Cardiac muscle cell (in vitro differentiated cells and primary cell): ENCODE results near the gene TK1. TPM values are rescaled to one million over a fixed set of nuclear protein-coding genes. Genes with fewer than 3 reads are reported as not detected.
A peak's percentile ranks its signal among the peaks of the same experiment; 100 is the strongest.

Experiments
- DNase-seq, 2 donors: peaks; one replicate each; pipeline versions ENCODE4 v3.0.0 to v3.0.0-alpha.2; 2010 to 2017; ENCODE audit warnings: low read depth in 1 of 2, low spot score in 1 of 2
- H3K27ac ChIP-seq: fragments of 200-600 bp; sonication (generic); 2 replicates; pipeline ENCODE4 v1.5.1; 2016
- H3K27me3 ChIP-seq: fragments of 200-600 bp; sonication (generic); 2 replicates; pipeline ENCODE4 v1.6.0; 2016; ENCODE audit warnings: control low read depth
- H3K36me3 ChIP-seq: fragments of 200-600 bp; sonication (generic); 2 replicates; pipeline ENCODE4 v1.5.1; 2016; ENCODE audit warnings: control low read depth
- H3K4me1 ChIP-seq: fragments of 200-600 bp; sonication (generic); 2 replicates; pipeline ENCODE4 v1.8.1; 2017; ENCODE audit warnings: low read depth, mild to moderate bottlenecking, mixed run types
- H3K4me3 ChIP-seq: fragments of 200-600 bp; sonication (generic); 2 replicates; pipeline ENCODE4 v1.5.1; 2016; ENCODE audit warnings: mild to moderate bottlenecking
- H3K9me3 ChIP-seq: fragments of 200-600 bp; sonication (generic); 2 replicates; pipeline ENCODE4 v1.5.1; 2017; ENCODE audit warnings: low read depth, mild to moderate bottlenecking, control low read depth
- polyA plus RNA-seq: library from polyadenylated mRNA; unstranded; fragments of >200 nt; fragmentation: Nextera tagmentation; extraction: Ambion mirVana; gene quantifications from 2 replicates; pipeline ENCODE4 v1.2.1, GENCODE V29; 2016
- total RNA-seq: library from RNA; depleted of rRNA; stranded (reverse); fragments of >200 nt; gene quantifications from 2 replicates; pipeline ENCODE4 v1.2.3, GENCODE V29; 2016
- TF ChIP-seq, protein P1 (sequence below): IDR thresholded peaks from 2 replicates; pipeline ENCODE4 v1.5.1; 2012; ENCODE audit warnings: low read depth, mild to moderate bottlenecking, low read length

TK1 gene
- total and polyA plus RNA-seq, 2 experiments from 2014 or later, result 21.1 to 57.5 TPM

GRCh38 chr17:78135858-78136500, 50.9 kb downstream of the TK1 start:
- TF ChIP-seq, protein P1, sequence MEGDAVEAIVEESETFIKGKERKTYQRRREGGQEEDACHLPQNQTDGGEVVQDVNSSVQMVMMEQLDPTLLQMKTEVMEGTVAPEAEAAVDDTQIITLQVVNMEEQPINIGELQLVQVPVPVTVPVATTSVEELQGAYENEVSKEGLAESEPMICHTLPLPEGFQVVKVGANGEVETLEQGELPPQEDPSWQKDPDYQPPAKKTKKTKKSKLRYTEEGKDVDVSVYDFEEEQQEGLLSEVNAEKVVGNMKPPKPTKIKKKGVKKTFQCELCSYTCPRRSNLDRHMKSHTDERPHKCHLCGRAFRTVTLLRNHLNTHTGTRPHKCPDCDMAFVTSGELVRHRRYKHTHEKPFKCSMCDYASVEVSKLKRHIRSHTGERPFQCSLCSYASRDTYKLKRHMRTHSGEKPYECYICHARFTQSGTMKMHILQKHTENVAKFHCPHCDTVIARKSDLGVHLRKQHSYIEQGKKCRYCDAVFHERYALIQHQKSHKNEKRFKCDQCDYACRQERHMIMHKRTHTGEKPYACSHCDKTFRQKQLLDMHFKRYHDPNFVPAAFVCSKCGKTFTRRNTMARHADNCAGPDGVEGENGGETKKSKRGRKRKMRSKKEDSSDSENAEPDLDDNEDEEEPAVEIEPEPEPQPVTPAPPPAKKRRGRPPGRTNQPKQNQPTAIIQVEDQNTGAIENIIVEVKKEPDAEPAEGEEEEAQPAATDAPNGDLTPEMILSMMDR, result no peak
- Histone ChIP-seq H3K36me3 (no peaks in the 10 kb centered on the region), H3K27me3 (no peaks in the 10 kb centered on the region), H3K4me1 (peaks cover 4% of the 10 kb centered on the region), H3K9me3 (no peaks in the 10 kb centered on the region), H3K4me3 (no peak overlapping the region), H3K27ac (no peak overlapping the region)
- DNase-seq, result no peak

GRCh38 chr17:78134899-78135385, 51.9 kb downstream of the TK1 start:
- Histone ChIP-seq H3K27ac (no peak overlapping the region), H3K27me3 (no peaks in the 10 kb centered on the region), H3K4me1 (peaks cover 4% of the 10 kb centered on the region), H3K9me3 (no peaks in the 10 kb centered on the region), H3K36me3 (no peaks in the 10 kb centered on the region), H3K4me3 (no peak overlapping the region)
- TF ChIP-seq, protein P1, result no peak
- DNase-seq, result no peak

DNA sequence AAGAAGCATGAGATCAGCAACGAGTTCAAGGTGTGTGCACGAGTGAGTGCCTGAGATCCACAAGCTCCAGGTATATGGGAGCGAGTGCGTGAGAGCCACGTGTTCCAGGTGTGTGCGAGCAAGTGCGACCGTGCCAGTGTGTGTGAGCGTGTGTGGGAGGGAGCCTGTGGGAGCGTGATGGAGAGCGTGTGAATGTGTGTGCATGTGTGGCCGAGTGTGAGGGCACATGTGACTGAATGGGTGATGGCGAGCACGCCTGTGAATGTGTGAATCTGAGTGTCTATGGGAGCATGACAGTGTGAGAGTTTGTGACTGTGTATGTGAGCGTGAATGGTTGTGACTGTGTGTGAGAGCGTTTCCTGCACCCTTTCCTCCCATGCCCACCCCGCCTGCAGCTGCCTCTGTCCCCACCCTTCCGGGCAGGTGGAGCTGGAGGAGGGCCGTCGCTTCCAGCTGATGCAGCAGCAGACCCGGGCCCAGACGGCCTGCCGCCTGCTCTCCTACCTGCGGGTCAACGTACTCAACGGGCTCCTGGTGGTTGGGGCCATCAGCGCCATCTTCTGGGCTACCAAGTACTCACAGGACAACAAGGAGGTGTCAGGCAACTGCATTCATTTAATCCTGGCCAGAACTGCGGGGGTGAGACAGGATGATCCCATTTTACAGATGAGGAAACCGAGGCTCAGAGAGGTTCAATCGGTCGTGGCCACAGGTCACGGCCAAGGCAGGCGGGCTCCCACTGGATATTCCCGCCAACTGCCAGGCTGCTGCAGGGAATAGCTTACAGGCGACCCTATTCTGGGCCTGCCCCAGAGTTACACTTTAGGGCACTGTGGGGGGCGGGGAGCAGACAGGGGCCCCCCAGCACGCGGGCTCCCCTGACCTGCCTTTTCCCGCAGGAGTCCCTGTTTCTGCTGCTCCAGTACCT, 52.6 kb downstream of the TK1 start:
- no peaks in the 10 kb centered on the region for H3K9me3 ChIP-seq
- no peak overlapping the region for H3K4me3 ChIP-seq
- H3K4me1 ChIP-seq, result peaks cover 4% of the 10 kb centered on the region
- no peak overlapping the region for H3K27ac ChIP-seq
- no peaks in the 10 kb centered on the region for H3K27me3 ChIP-seq
- peak; percentile 44 to 50 for DNase-seq
- TF ChIP-seq, protein P1, result peak; percentile 48
- H3K36me3 ChIP-seq, result no peaks in the 10 kb centered on the region

GRCh38 chr17:78133179-78133951, 53.5 kb downstream of the TK1 start:
- Histone ChIP-seq H3K36me3 (no peaks in the 10 kb centered on the region), H3K4me3 (no peak overlapping the region), H3K27ac (no peak overlapping the region), H3K9me3 (no peaks in the 10 kb centered on the region), H3K27me3 (no peaks in the 10 kb centered on the region), H3K4me1 (peaks cover 4% of the 10 kb centered on the region)
- TF ChIP-seq, protein P1, result no peak
- no peak for DNase-seq

- H3K9me3 ChIP-seq, result no peaks in the 10 kb centered on the region
- no peak for DNase-seq
- H3K36me3 ChIP-seq, result no peaks in the 10 kb centered on the region
- H3K27ac ChIP-seq, result no peak overlapping the region
- peaks cover 4% of the 10 kb centered on the region for H3K4me1 ChIP-seq
- no peaks in the 10 kb centered on the region for H3K27me3 ChIP-seq
- TF ChIP-seq, protein P1, result no peak
- H3K4me3 ChIP-seq, result no peak overlapping the region
These were observed 54.1 kb downstream of the TK1 start for GRCh38 chr17:78132767-78133178.
